NCI-H1105 treated with DMSO at 0.1 percent for 48 hours (cell line): Measurements from ENCODE around the gene RIMS1.
"Not testable (repeated sequence)": the region's sequence is repeated elsewhere in the genome, so short reads cannot be mapped to it uniquely, and the experiment has no call there.

ENCODE experiments used
- DNase-seq: peaks from one replicate; lab custom pipeline; 2025; lab: John Stamatoyannopoulos, UW

RIMS1 gene

GRCh38 chr6:72246926-72247325, 360.6 kb downstream of the RIMS1 start:
- no peak for DNase-seq

GRCh38 chr6:72248621-72249020, 362.3 kb downstream of the RIMS1 start:
- DNase-seq = no peak

GRCh38 chr6:72250664-72251063, 364.3 kb downstream of the RIMS1 start:
- no peak for DNase-seq

GRCh38 chr6:72260489-72260888, 374.1 kb downstream of the RIMS1 start:
- no peak for DNase-seq

- no peak for DNase-seq
Measured at GRCh38 chr6:72261554-72261953, 375.2 kb downstream of the RIMS1 start.

GRCh38 chr6:72262254-72262653, 375.9 kb downstream of the RIMS1 start:
- DNase-seq = no peak

GRCh38 chr6:72267470-72267869, 381.1 kb downstream of the RIMS1 start:
- no peak for DNase-seq

- DNase-seq = peak; percentile 39
Measured at GRCh38 chr6:72271531-72271930, 385.2 kb downstream of the RIMS1 start.

GRCh38 chr6:72272958-72273357, 386.6 kb downstream of the RIMS1 start:
- DNase-seq = no peak

- no peak for DNase-seq
Measured at GRCh38 chr6:72275888-72276287, 389.5 kb downstream of the RIMS1 start.

GRCh38 chr6:72282201-72282600, 395.9 kb downstream of the RIMS1 start:
- DNase-seq = no peak

- DNase-seq = no peak
Measured at GRCh38 chr6:72283571-72283970, 397.2 kb downstream of the RIMS1 start.

GRCh38 chr6:72286911-72287311, 400.6 kb downstream of the RIMS1 start:
- no peak for DNase-seq

GRCh38 chr6:72287801-72288200, 401.5 kb downstream of the RIMS1 start:
- no peak for DNase-seq

GRCh38 chr6:72288592-72288991, 402.2 kb downstream of the RIMS1 start:
- no peak for DNase-seq

GRCh38 chr6:72290620-72291019, 404.3 kb downstream of the RIMS1 start:
- DNase-seq = no peak

- no peak for DNase-seq
Measured at GRCh38 chr6:72296375-72296774, 410.0 kb downstream of the RIMS1 start.

- DNase-seq = no peak
Measured at GRCh38 chr6:72305971-72306370, 419.6 kb downstream of the RIMS1 start.

GRCh38 chr6:72316675-72317380, 430.5 kb downstream of the RIMS1 start:
- no peak for DNase-seq

GRCh38 chr6:72321788-72322187, 435.4 kb downstream of the RIMS1 start:
- no peak for DNase-seq

- DNase-seq = no peak
Measured at GRCh38 chr6:72322771-72323170, 436.4 kb downstream of the RIMS1 start.

GRCh38 chr6:72324591-72324990, 438.2 kb downstream of the RIMS1 start:
- DNase-seq = no peak

- DNase-seq = no peak
Measured at GRCh38 chr6:72328775-72329174, 442.4 kb downstream of the RIMS1 start.

GRCh38 chr6:72335203-72335602, 448.9 kb downstream of the RIMS1 start:
- DNase-seq = not testable (repeated sequence)
